Middle frontal gyrus (tissue), 1 donor: Measurements from ENCODE around the gene SPRED3.
"Not testable (repeated sequence)": the region's sequence is repeated elsewhere in the genome, so short reads cannot be mapped to it uniquely, and the experiment has no call there.

ENCODE experiments used
- DNase-seq: peaks from one replicate; pipeline ENCODE4 v3.0.0-alpha.2; 2015; ENCODE audit warnings: low spot score; ENCODE audit errors: extremely low spot score

Gene SPRED3, protein sequence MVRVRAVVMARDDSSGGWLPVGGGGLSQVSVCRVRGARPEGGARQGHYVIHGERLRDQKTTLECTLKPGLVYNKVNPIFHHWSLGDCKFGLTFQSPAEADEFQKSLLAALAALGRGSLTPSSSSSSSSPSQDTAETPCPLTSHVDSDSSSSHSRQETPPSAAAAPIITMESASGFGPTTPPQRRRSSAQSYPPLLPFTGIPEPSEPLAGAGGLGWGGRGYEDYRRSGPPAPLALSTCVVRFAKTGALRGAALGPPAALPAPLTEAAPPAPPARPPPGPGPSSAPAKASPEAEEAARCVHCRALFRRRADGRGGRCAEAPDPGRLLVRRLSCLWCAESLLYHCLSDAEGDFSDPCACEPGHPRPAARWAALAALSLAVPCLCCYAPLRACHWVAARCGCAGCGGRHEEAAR

DNA sequence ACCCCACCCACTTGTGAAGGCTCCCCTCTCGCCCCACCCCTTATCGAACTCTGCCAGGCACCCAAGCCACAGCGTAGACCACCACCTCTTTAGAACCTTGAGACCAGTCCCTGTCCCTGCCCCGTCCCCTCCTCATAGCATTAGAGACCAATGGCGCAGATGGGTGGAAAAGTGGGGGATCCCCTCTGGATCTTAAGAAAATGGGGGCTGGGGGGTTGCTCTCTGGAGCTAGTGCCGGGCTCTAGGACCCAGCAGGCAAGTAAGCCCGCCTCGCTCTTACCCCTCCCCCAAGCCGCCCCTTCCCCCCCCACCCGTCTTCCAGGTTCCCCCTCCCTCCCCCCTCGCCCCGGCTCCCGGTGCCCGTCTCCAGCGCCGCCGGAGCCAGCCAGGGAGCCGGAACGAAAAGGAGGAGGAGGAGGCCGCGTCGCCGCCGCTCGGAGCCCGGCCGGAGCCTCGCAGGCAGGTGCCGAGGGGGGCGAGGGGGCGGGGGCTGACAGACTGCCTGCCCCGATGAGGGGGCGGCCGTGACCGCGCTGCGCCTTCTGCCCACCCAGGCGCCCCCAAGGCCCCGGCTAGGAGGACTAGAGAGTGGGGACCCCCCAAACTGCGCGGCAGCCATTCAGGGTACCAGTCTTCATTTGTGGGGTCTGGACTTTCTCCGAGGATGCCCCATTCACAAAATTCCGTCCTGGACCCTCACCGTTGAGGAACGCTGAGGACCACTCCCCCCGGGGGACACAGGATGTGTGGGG, at the start of gene SPRED3:
SPRED3 (plus strand) TSS at position 349 of the 752 bp plus-strand sequence. CDS start 1,606 bp downstream, outside the sequence.
- DNase-seq: no peak

DNA sequence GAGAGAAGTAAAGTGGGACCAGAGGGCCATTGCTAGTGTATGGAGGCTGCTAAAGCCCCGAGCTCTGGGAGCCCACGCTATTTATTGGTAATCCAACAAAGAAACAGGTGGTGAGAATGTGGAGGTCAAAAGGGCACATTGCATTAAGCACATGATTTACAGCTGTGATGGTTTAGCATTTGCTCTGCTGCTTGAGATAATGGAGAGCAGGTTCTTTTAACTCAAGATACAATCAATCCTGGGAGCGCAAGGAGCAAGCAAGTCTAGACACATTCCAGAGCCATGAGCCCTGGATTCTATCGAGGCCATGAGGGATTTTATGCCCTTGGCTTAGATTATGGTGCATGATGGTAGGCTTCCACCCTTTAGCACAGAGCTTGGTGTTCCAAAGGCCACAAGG, 49.5 kb upstream of the SPRED3 start:
- not testable (repeated sequence) for DNase-seq

DNA sequence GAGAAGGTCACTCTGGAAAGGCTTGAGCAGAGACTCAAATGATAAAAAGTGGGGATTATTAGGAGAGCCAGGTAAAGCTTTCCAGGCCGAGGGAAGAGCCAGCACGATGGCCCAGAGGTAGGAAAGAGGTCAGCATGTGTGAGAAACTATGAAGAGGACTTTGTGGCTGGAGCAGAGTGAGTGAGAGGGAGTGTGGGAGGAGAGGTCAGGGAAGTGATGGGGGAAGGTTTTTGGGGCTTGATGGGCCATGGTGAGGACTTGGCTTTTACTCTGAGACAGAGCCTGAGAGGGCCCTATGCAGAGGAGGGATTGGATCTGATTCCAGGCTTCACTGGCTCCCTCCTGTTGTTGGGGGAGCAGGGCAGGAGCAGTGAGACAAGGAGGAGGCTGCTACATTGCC, 47.6 kb upstream of the SPRED3 start:
- DNase-seq: no peak

DNA sequence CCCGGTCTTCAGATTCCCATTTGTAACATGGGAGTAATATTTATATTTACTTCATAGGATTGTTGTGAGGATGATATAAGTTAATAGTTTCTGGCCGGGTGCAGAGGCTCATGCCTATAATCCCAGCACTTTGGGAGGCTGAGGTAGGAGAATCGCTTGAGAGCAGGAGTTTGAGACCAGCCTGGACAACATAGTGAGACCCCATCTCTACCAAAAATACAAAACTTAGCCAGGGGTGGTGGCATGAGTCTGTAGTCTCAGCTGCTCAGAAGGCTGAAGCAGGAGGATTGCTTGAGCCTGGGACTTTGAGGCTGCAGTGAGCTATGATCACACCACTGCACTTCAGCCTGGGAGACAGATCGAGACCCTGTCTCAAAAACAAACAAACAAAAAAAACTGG, 41.7 kb upstream of the SPRED3 start:
- no peak for DNase-seq

DNA sequence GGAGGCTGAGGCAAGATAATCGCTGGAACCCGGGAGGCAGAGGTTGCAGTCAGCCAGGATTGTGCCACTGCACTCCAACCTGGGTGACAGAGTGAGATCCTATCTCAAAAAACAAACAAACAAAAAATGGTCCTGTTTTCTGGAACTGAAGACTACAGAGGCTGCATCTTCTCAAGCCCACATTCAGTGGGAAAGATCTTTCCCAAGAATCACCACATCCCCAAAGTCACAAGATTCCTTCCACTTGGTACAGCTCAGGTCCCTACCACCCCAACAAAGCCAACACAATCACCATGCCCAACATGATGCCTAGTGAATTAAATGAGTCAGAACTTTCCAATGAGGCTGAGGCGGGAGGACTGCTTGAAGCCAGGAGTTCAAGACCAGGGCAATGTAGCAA, 37.6 kb upstream of the SPRED3 start:
- no peak for DNase-seq

DNA sequence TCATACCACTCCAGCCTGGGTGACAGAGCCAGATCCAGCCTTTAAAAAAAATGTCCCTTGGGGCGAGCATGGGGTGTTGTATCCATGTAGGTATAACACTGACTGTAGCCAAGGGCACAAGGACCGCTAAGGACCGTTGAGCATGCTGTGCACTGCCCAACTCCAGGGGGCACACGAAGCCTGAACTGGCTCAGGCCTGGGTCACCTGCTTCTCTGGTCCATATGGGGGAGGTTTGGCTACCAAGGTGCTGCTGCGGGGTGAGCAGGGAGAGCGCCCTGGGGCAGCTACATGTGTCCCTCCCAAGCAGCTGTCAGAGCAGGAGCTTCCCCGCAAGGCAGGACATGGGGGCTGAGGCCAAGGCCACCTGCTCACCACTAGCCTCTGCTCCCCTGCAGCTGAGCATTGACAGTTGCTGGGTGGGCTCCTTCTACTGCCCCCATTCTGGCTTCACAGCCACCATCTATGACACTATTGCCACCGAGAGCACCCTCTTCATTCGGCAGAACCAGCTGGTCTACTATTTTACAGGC, 36.6 kb upstream of the SPRED3 start:
- DNase-seq: no peak

DNA sequence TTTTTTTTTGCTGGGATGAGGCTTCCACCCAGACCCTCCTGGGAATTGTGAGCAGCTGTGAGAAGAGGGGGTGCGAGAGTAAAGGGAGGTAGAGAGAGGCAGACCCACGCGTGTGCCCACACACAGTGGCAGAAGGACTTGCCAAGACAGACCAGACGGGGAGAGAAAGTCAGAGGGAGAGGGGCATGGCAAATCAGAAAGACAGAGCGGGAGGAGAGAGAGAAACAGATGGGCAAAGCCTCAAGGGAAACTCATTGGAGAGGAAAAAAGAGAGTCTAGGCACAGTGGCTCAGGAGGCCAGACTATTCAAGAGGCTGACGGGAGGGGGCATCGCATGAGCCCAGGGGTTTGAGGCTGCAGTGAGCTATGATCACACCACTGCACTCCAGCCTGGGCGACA, 35.9 kb upstream of the SPRED3 start:
- no peak for DNase-seq

DNA sequence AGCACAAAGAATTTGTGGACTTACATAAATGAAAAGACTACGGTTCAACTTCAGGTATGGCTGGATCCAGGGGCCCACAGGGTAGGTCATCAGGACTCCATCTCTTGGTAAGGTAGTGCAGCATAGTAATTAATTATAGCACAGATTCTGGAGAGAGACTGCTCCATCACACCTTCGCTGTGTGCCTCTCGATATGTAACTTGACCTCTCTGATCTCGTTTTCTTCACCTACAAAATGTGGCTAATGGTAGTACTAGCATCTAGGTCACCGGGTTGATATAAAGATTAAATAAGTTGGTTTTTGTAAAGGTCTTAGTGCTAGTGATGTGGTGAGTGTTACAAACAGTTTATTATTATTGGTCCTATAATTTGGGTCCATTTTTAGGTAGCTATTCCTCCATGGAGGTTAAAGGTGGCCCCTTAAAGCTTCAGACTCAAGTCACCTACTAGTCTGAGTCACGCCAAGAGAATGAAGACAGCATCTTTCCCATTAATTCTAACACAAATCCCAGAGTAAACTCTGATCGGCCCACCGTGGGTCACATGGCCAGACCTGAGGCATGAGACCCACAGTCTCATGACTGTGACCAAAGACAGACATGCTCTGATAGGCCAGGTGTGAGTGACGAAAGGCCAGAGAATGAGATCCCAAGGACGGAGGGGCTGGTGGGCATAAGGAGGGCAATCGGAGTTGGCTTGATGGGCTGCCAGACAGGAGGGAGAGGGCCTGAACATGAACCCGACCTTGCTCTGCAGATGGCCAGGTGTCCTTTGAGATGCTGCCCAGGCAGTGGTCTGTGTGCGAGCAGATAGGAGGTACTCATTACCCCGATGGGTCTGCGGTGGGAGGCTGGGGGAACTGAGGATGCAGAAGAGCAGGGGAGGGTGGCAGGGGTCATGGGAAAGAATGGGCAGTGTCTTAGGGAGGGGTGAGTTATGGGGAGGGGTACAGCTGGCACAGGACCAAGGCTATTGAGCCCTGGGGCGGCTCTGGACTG, 32.5 kb upstream of the SPRED3 start:
- DNase-seq: no peak

DNA sequence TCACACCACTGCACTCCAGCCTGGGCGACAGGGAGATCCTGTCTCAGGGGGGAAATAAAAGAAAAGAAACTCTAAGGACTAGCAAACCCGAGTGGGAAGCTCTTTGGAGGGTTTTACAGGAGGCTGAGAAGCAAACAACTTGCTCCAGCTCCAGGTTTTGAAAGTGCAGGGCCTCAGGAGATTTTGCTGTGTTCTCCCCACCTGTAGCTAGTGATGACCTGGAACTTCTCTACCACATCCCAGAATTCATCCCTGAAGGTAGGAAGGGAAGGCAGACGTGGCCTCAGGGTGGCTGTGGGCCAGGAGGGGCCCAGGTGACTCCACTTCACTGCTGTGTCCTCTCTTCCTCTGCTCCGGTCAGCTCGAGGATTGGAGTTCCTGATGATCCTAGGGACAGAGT, 30.4 kb upstream of the SPRED3 start:
- no peak for DNase-seq

DNA sequence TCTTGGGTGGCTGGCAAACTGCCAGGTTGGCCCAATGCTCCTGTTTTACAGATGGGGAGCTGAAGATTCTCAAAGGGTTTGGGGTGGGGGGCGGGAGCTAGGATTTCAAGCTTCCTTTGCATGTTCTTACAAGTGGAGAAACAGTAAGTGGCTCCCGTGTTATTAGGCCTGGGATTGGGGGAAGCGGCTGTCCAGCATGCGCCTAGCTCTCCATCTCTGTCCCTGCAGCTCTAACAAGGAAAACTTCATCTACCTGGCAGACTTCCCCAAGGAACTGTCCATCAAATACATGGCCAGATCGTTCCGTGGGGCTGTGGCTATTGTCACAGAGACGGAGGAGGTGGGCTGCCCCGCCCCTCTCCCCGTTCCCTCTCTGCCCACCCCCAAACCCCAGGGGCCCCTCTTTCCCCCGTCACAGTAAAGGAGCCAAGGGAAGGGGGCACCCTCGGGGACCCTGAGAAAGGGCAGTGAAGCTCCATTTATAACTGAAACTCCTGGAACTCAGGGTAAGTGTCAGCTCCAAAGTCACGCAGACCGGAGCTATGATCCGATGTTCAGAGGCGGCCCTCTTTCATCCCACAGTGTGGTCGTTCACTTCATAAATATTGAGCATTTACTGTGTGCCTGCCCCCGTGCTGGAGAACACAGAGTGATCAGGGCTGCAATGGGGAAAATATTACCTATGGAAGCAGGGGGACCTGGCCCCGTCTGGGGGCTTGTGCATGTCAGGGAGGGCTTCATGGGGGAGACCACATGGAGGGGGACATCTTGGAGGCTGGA, 29.1 kb upstream of the SPRED3 start:
- DNase-seq: no peak

DNA sequence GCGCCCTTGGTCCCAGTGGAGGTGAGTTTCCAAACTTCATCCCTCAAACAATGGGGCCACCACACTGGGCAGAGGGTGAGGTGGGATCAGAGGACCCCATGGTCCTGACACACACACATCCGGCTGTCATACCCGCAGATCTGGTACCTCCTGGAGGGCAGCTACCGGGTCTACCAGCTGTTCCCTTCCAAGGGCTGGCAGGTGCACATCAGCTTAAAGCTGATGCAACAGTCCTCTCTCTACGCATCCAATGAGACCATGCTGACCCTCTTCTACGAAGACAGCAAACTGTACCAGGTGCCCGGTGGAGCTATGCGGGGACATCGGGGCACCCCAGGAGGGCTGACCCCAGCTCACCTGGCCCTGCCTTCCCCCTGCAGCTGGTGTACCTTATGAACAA, 28.1 kb upstream of the SPRED3 start:
- DNase-seq: no peak

DNA sequence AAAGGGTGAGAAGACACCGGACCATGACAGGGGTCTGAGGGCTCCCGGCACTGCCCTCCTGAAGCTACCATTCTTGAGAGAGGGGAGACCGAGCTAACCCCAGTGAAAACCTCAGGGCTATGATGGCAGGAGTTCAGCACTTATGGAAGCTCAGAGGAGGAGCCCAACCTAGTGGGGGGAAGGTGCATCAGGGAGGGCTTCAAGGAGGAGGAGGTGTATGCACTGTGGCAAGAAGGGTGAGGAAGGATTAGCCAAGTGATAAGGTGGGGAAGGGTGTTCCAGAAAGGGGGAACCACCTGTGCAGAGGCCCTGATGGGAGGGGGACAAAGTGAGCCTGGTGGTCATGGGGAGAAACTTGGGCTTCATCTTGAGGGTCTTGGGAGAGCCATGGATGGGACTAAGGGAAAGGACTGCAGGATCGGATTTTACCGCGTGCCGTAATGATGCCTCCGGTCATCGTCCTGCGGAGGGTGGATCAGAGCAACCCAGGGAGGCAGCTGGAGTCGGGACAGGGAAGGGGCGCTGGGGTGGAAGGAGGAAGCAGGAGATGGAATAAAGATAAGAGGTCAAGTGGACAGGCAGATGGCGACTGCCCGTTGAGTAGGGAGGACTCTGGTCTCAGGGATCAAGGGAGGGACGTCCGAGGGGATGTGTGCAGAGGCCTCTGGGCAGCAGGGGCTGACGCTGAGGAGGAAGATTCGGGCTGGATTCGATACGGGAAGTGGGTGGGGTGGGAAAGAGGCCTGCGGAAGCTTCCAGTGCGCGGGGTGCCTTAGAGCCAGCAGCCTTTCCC, 27.5 kb upstream of the SPRED3 start:
- DNase-seq: no peak

DNA sequence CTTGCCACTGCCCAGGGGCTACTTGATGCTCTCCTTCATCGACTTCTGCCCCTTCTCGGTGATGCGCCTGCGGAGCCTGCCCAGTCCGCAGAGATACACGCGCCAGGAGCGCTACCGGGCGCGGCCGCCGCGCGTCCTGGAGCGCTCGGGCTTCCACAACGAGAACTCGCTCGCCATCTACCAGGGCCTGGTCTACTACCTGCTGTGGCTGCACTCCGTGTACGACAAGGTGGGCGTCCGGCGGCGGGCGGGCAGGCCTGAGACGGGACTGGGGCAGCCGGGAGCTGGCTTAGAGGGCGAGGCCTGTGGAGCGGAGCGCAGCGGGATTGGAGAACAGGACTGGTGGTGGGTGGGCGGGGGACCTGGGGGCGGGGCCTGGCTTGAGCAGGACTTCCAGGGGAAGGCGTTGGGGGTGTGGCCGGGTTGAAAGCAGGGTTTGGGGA, 26.8 kb upstream of the SPRED3 start:
- DNase-seq: no peak

DNA sequence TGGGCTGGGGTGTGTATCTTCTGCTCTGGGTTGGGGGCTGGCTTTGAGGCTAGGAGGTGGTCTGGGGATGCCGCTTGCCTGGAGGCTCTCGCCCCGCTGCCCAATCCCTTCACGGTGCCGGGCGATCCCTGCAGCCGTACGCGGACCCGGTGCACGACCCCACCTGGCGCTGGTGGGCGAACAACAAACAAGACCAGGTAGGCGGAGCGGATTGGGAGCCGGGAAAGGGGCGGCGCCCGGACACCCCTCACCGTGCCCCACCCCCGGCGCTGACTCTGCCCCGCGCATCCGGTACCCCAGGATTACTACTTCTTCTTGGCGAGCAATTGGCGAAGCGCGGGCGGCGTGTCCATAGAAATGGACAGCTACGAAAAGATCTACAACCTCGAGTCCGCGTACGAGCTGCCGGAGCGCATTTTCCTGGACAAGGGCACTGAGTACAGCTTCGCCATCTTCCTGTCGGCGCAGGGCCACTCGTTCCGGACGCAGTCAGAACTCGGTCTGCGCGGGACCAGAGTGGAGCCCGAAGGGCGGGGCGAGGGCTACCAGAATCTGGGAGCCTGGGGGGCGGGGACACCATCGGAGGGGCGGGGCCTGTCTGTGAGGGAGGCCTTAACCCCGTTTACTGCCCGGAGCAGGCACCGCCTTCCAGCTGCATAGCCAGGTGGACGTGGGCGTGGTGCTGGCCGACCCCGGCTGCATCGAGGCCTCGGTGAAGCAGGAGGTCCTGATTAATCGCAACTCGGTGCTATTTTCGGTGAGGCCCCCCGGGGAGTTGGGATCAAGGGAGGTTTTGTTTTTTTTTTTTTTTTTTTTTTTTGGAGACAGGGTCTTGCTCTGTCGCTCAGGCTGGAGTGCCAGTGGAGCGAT, 26.2 kb upstream of the SPRED3 start:
- DNase-seq: no peak

DNA sequence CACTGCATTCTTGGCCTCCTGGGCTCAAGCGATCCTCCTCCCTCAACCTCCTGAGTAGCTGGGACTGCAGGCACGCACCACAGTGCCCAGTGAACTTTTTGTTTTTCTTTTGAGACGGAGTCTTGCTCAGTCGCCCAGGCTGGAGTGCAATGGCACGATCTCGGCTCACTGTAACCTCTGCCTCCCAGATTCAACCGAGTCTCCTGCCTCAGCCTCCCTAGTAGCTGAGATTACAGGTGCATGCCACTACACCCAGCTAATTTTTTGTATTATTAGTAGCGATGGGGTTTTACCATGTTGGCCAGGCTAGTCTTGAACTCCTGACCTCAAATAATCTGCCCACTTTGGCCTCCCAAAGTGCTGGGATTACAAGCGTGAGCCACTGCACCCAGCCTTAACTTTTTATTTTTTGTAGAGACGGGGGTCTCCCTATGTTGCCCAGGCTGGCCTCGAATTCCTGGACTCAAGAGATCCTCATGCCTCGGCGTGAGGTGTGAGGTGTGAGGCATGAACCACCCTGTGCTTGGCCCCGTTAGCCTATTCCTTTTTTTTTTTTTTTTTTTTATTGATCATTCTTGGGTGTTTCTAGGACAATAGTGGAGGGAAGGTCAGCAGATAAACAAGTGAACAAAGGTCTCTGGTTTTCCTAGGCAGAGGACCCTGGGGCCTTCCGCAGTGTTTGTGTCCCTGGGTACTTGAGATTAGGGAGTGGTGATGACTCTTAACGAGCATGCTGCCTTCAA, 25.4 kb upstream of the SPRED3 start:
- DNase-seq: not testable (repeated sequence)

DNA sequence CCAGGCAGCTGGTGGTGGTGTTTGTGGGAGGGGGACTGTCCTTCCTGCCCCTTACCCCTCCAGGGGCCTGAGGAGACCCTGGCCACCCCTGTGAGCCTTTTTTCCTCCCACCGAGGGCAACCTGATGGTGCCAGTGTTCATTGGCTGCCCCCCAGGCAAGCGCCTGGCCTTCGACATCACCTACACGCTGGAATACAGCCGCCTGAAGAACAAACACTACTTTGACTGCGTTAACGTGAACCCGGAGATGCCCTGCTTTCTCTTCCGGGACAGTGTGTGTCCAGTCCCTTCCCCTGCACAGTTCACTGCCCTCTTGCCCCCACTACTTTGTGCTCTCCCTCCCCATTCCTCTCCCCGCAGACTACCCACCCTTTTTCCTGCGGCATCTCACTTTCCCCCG, 21.5 kb upstream of the SPRED3 start:
- no peak for DNase-seq

DNA sequence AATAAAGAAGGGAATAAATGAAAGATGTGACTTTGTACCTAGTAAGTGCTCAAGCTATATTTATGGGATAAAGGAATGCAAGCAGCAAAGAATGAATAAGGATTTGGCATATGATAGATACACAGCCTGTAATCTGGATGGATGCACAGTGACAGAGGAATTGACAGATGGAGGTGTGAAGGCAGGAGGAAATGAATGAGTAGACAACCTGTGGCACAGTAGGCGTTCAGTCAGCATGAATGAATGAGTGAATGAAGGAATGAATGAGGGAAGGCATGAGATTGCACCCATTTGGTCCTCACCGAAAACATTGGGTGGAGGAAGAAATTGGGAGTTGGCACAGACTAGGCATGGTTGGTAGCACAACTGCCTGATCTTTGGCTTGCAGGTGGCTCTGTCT, 18.9 kb upstream of the SPRED3 start:
- DNase-seq: no peak

DNA sequence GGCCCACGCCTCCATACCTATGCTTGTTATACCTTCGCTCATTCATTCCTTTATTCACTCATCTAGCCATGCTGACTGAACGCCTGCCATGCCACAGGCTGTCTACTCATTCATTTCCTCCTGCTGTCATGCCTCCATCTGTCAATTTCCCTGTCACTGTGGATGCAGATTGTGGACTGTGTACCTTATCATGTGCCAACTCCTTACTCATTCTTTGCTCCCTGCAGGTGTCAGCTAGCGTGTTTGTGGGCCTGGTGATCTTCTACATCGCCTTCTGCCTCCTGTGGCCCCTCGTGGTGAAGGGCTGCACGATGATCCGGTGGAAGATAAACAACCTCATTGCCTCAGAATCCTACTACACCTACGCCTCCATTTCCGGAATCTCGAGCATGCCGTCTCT, 18.2 kb upstream of the SPRED3 start:
- no peak for DNase-seq
